Vagina (tissue), 2 donors: ENCODE data around the gene CEBPZOS.

Experiments
- CTCF ChIP-seq, 3 experiments: fragments of 450-650 bp in 2 of 3; fragments of 200-600 bp in 1 of 3; sonication (generic) in 1 of 3; IDR thresholded peaks; one replicate each; pipeline ENCODE4 v1.5.1; 2017 to 2019; ENCODE audit warnings: antibody characterized with exemption in 3 of 3, mild to moderate bottlenecking in 2 of 3, moderate library complexity in 2 of 3
- POLR2A ChIP-seq, 2 donors: fragments of 450-650 bp; IDR thresholded peaks; one replicate each; pipeline ENCODE4 v1.6.1; 2017; ENCODE audit warnings: antibody characterized with exemption in 2 of 2, mild to moderate bottlenecking in 2 of 2, moderate library complexity in 2 of 2

GRCh38 chr2:37228788-37229187 is 32.5 kb downstream of the CEBPZOS start:
- TF ChIP-seq CTCF (IDR thresholded peaks at IDR 0.05) (no peak), POLR2A (IDR thresholded peaks at IDR 0.05) (no peak)
